ENCODE data around the gene ST14.

ST14 gene

DNA sequence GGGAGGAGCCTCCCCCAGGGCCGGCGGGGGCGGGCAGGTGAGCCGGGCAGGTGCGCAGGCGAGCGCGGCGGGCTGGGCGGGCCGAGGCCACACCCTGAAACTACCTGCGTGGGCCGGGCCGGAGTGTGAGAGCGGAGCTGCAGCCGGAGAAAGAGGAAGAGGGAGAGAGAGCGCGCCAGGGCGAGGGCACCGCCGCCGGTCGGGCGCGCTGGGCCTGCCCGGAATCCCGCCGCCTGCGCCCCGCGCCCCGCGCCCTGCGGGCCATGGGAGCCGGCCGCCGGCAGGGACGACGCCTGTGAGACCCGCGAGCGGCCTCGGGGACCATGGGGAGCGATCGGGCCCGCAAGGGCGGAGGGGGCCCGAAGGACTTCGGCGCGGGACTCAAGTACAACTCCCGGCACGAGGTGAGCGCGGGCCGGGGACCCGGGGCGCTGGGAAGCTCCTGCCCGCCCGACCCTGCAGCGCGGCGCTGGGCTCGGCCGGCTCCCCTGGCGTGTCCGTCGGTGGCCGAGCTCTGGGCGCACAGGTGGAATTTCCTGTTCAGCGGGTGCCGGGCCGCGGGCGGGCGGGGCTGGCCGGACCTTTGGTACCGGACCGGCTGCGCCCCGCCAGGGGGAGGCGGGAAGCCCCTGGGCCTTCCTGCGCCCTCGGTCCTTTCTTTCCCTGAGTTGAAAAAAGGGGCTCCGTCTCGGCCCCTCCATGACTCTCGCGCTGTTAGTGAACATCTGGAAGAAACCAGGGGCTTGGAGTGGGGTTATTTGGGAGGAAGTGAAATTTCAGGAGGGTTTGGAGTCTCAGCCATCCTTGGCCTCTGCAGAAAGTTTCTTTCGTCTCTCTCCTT, at the start of gene ST14:
Gene ST14 (plus strand): TSS at position 126 of the 841 bp plus-strand sequence. CDS start 198 bp downstream, at position 324.
- DNase-seq (ENCODE audit: extremely low read depth, low read depth): no peak
- no peak within 1 kb of the TSS for H3K4me3 ChIP-seq (replicated peaks; ENCODE audit: low read depth, low read length)
- TF ChIP-seq, protein P1, sequence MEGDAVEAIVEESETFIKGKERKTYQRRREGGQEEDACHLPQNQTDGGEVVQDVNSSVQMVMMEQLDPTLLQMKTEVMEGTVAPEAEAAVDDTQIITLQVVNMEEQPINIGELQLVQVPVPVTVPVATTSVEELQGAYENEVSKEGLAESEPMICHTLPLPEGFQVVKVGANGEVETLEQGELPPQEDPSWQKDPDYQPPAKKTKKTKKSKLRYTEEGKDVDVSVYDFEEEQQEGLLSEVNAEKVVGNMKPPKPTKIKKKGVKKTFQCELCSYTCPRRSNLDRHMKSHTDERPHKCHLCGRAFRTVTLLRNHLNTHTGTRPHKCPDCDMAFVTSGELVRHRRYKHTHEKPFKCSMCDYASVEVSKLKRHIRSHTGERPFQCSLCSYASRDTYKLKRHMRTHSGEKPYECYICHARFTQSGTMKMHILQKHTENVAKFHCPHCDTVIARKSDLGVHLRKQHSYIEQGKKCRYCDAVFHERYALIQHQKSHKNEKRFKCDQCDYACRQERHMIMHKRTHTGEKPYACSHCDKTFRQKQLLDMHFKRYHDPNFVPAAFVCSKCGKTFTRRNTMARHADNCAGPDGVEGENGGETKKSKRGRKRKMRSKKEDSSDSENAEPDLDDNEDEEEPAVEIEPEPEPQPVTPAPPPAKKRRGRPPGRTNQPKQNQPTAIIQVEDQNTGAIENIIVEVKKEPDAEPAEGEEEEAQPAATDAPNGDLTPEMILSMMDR (IDR thresholded peaks at IDR 0.05; ENCODE audit: low read depth, low read length, missing control alignments): no peak

DNA sequence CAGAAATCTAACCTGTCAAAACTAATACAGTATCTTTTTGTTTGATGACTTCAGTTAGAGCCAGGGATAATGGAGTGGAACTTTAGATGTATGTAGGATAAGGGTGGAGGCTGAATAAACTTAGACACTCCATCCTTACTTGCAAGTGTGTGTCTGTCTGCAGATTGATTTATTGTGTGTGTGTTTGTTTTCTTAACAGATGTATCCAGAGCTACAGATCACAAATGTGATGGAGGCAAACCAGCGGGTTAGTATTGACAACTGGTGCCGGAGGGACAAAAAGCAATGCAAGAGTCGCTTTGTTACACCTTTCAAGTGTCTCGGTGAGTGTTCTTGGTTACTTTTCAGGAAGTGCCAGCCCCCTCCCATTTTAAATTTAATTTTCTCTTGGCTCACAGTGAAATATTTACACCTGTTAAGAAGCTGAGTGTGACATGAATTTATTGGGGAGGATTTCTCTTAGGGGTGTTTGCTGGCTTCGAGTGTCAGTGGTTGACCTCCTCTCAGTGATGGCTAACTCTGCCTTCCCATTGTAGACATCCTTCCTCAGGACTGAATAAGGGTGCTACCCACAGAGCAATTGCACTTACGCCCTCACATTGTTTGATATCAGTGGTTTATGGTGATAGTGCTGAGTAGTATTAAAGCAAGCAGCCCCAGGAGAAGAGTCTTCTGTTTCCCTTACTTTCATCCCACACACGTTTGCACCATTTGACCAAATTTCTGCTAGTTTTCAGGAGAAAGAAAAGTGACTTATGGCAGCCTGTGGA, 49.1 kb upstream of the ST14 start:
- DNase-seq (ENCODE audit: extremely low read depth, low read depth): no peak
- no peak overlapping the region for H3K4me3 ChIP-seq (replicated peaks; ENCODE audit: low read depth, low read length)
- TF ChIP-seq, protein P1 (IDR thresholded peaks at IDR 0.05; ENCODE audit: low read depth, low read length, missing control alignments): no peak

DNA sequence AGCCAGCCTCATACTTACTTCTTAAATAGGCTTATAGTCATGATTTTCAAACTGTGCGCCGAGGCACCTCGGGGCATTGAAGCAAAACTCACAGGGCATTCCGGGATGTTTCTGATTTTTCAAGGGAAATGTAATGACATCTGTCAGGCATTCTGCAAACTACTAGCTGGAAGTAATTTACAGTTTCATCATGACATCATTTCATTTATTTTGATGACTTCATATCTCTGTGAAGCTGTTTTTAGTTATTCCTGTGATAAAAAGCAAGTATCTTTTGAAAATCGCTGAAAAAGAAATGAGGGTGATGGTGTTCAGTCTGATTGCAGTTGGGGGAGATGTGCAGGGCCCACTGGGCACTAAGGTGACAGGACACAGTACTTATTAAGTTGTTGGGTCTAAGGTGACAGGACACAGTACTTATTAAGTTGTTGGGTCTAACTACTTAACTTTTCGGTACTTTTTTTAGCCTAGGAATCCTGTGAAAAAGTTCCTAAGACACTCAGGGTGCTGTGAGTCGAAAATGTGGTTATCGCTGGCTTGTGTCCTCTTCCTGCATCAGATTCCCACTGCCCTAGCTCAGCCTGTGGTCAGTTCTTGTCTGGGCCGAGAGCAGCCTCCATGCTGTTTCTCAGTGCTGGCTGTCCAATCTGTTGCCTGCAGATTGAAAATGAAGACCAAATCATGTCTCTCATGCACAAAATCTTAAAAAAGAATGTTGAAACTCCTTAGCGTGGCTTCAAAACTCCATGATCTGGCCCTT, 47.3 kb upstream of the ST14 start:
- TF ChIP-seq, protein P1 (IDR thresholded peaks at IDR 0.05; ENCODE audit: low read depth, low read length, missing control alignments): no peak
- H3K4me3 ChIP-seq (replicated peaks; ENCODE audit: low read depth, low read length): no peak overlapping the region
- DNase-seq (ENCODE audit: extremely low read depth, low read depth): no peak

DNA sequence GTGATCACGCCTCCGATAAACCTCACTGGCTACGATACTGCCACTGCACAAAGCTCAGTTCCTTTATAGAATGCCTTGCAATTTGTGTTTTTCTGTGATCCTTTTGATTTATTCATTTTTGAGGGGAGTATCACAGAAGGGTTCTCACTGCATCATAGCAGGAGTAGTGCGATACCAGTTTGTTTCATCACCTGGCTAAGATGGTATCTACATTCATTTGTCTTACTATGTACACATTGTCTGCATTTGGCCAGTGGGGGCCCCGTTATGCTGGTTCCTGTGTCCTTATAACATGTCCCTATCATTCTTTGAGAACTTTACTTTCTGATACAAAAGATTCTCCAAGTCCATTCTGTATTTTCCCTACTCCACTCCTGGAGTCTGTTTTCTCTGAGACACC, 45.3 kb upstream of the ST14 start:
- DNase-seq (ENCODE audit: extremely low read depth, low read depth): no peak
- TF ChIP-seq, protein P1 (IDR thresholded peaks at IDR 0.05; ENCODE audit: low read depth, low read length, missing control alignments): no peak
- H3K4me3 ChIP-seq (replicated peaks; ENCODE audit: low read depth, low read length): no peak overlapping the region

DNA sequence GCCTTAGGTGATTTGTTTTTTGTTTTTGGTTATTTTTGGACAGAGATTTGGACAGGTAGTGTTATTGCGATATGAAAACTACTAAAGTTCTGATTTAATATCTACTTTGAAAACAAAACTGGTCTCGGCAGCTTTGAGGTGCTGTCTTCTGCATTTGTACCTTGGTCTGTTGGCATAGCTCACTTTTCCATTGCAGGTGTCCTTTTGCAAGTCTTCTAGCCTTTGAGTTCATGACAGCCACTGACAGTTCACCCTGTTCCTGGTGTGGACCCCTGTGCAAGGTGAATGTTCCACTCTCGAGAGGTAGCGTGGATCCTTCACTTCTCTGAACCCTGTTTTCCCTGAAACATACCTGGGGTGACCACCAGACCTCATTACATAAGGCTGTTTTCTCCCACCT, 44.9 kb upstream of the ST14 start:
- TF ChIP-seq, protein P1 (IDR thresholded peaks at IDR 0.05; ENCODE audit: low read depth, low read length, missing control alignments): no peak
- H3K4me3 ChIP-seq (replicated peaks; ENCODE audit: low read depth, low read length): no peak overlapping the region
- no peak for DNase-seq (ENCODE audit: extremely low read depth, low read depth)

DNA sequence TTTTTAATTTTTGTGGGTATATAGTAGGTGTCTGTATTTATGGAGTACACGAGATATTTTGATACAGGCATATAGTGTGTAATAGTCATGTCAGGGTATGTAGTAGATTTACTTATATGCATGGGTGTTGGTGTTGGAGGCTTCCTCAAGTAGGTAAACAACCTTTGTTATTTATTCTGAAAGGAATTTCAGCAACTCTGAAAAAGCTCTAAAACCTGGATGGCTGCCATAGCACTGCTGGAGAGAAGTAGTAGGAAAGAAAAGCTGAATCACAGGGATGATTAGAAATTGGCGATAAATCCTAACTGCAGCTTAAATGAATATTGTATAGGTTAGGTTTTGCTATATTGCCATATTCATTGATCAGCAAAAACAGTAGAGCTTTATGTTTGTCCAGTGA, 44.4 kb upstream of the ST14 start:
- no peak overlapping the region for H3K4me3 ChIP-seq (replicated peaks; ENCODE audit: low read depth, low read length)
- no peak for DNase-seq (ENCODE audit: extremely low read depth, low read depth)
- TF ChIP-seq, protein P1 (IDR thresholded peaks at IDR 0.05; ENCODE audit: low read depth, low read length, missing control alignments): no peak

Data from HFF-Myc (cell line).